Vagina (tissue), 2 donors: Measurements from ENCODE around the gene F2R. TPM values are rescaled to one million over a fixed set of nuclear protein-coding genes. Genes with fewer than 3 reads are reported as not detected.
"Not testable (repeated sequence)": the region's sequence is repeated elsewhere in the genome, so short reads cannot be mapped to it uniquely, and the experiment has no call there.

Experiments used
- DNase-seq, 2 donors: peaks; one replicate each; pipeline ENCODE4 v3.0.0-alpha.2; 2017; ENCODE audit errors: extremely low spot score in 2 of 2
- H3K27ac ChIP-seq: fragments of 200-600 bp; sonication (generic); one replicate; pipeline ENCODE4 v1.5.1; 2019
- H3K27me3 ChIP-seq: fragments of 200-600 bp; sonication (generic); one replicate; pipeline ENCODE4 v1.5.1; 2019
- H3K36me3 ChIP-seq, 2 donors: fragments of 200-600 bp; sonication (generic); one replicate each; pipeline ENCODE4 v1.5.1; 2017 to 2019
- H3K4me1 ChIP-seq: fragments of 200-600 bp; sonication (generic); one replicate; pipeline ENCODE4 v1.5.1; 2019
- H3K4me3 ChIP-seq, 2 donors: fragments of 200-600 bp; sonication (generic); 1 replicate in 1 of 2; 2 replicates in 1 of 2; pipeline ENCODE4 v1.5.1; 2016 to 2019
- H3K9me3 ChIP-seq: fragments of 200-600 bp; sonication (generic); one replicate; pipeline ENCODE4 v1.5.1; 2019
- POLR2A ChIP-seq, 2 donors: fragments of 450-650 bp; IDR thresholded peaks; one replicate each; pipeline ENCODE4 v1.6.1; 2017; ENCODE audit warnings: antibody characterized with exemption in 2 of 2, mild to moderate bottlenecking in 2 of 2, moderate library complexity in 2 of 2
- POLR2AphosphoS5 ChIP-seq, 2 donors: sonication (generic); formaldehyde crosslinking; IDR thresholded peaks; one replicate each; pipeline ENCODE4 v1.9.0; 2017; ENCODE audit warnings: antibody characterized with exemption in 2 of 2, mild to moderate bottlenecking in 2 of 2, low read depth in 1 of 2; ENCODE audit not compliant: insufficient read depth in 1 of 2
- intact Hi-C: fragments of 100-400 bp; cut with DNase I; formaldehyde crosslinking; loops from one replicate; pipeline ENCODE4 v1.15.1; 2023
- total RNA-seq: library from RNA; depleted of rRNA; stranded (reverse); fragments of >200 nt; gene quantifications from one replicate; pipeline ENCODE4 v1.2.3, GENCODE V29; 2016
- TF ChIP-seq, protein P1 (sequence below), 3 experiments: fragments of 450-650 bp in 2 of 3; fragments of 200-600 bp in 1 of 3; sonication (generic) in 1 of 3; IDR thresholded peaks; one replicate each; pipeline ENCODE4 v1.5.1; 2017 to 2019; ENCODE audit warnings: antibody characterized with exemption in 3 of 3, mild to moderate bottlenecking in 2 of 3, moderate library complexity in 2 of 3

F2R gene
- total RNA-seq, 1 donor from 2014 or later, result 7.1 TPM

DNA sequence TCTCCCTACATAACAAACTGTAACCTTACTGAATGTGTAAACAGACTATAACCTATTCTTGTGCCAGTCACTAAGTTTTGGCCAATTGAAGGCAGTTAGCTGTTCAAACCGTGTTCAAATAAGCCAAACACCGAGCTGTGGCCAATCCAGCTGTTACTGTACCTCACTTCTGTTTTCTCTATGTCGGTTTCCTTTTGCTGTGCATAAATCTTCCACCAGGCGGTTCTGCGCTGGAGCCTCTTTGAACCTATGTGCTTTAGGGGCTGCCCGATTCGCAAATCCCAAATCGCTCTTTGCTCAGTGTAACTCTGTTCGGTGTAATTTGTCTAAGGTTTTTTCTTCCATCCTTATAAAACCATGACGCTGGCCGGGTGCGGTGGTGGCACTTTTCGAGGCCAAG is 31.8 kb downstream of the F2R start:
- H3K4me1 ChIP-seq, result no peaks in the 10 kb centered on the region
- no peaks in the 10 kb centered on the region for H3K36me3 ChIP-seq
- no peak overlapping the region for H3K27ac ChIP-seq
- H3K4me3 ChIP-seq, result no peak overlapping the region
- H3K9me3 ChIP-seq, result no peaks in the 10 kb centered on the region
- H3K27me3 ChIP-seq, result no peaks in the 10 kb centered on the region
- no peak for DNase-seq
- intact Hi-C loops, result no loop called here
- TF ChIP-seq POLR2AphosphoS5 (IDR thresholded peaks at IDR 0.05; ENCODE audit: insufficient read depth in 1 of 2, low read depth in 1 of 2) (no peak), POLR2A (IDR thresholded peaks at IDR 0.05) (no peak)
- TF ChIP-seq, protein P1, sequence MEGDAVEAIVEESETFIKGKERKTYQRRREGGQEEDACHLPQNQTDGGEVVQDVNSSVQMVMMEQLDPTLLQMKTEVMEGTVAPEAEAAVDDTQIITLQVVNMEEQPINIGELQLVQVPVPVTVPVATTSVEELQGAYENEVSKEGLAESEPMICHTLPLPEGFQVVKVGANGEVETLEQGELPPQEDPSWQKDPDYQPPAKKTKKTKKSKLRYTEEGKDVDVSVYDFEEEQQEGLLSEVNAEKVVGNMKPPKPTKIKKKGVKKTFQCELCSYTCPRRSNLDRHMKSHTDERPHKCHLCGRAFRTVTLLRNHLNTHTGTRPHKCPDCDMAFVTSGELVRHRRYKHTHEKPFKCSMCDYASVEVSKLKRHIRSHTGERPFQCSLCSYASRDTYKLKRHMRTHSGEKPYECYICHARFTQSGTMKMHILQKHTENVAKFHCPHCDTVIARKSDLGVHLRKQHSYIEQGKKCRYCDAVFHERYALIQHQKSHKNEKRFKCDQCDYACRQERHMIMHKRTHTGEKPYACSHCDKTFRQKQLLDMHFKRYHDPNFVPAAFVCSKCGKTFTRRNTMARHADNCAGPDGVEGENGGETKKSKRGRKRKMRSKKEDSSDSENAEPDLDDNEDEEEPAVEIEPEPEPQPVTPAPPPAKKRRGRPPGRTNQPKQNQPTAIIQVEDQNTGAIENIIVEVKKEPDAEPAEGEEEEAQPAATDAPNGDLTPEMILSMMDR (IDR thresholded peaks at IDR 0.05), result no peak

DNA sequence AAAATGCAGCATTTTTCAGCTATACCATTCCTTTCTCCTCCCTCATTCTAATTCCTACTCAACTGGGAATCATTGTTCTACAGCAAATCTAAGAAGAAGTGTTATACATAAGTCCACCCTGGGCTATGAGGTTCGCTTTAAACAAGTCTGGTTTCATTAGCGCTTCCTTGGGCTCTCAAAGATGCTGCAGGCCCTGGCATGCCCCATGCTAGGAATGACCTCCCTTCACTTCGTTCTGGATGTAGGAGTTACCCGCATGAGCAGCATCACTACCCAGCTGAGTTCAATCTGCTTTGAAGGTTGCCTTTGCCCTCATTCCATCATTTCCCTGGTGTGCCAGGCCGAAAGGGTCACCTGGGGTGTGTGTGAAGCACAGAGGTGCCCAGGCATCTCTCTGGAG is 35.4 kb downstream of the F2R start:
- DNase-seq, result no peak
- TF ChIP-seq, protein P1 (IDR thresholded peaks at IDR 0.05), result no peak
- TF ChIP-seq POLR2AphosphoS5 (IDR thresholded peaks at IDR 0.05; ENCODE audit: insufficient read depth in 1 of 2, low read depth in 1 of 2), result no peak
- TF ChIP-seq POLR2A (IDR thresholded peaks at IDR 0.05), result no peak
- Histone ChIP-seq H3K27me3 (no peaks in the 10 kb centered on the region), H3K27ac (no peak overlapping the region), H3K4me3 (no peak overlapping the region), H3K36me3 (no peaks in the 10 kb centered on the region), H3K9me3 (no peaks in the 10 kb centered on the region), H3K4me1 (no peaks in the 10 kb centered on the region)
- intact Hi-C loops, result no loop called here

DNA sequence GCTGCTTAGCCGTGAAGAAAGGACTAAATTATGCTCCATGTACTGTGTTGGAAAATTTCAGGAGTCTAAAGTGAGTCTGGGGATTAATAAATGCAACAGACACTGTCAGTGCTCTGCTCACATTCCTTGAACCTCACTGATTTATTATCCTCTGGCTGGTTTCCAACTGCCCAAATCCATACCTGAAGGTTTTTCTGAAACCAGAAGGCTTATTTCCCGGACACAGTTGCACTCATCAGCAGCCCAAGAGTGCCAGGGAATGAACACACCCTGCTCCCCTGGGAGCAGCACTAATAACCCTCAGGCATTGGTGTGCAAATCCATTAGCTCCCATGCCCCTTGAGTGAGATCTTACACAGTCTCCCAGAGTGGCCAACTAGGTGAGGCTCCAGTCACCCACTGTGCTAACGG is 38.7 kb downstream of the F2R start:
- DNase-seq, result no peak
- no peaks in the 10 kb centered on the region for H3K9me3 ChIP-seq
- no peaks in the 10 kb centered on the region for H3K27me3 ChIP-seq
- H3K4me1 ChIP-seq, result no peaks in the 10 kb centered on the region
- no peaks in the 10 kb centered on the region for H3K36me3 ChIP-seq
- TF ChIP-seq POLR2AphosphoS5 (IDR thresholded peaks at IDR 0.05; ENCODE audit: insufficient read depth in 1 of 2, low read depth in 1 of 2) (no peak), POLR2A (IDR thresholded peaks at IDR 0.05) (no peak)
- TF ChIP-seq, protein P1 (IDR thresholded peaks at IDR 0.05), result no peak
- no peak overlapping the region for H3K27ac ChIP-seq
- intact Hi-C loops, result no loop called here
- no peak overlapping the region for H3K4me3 ChIP-seq

DNA sequence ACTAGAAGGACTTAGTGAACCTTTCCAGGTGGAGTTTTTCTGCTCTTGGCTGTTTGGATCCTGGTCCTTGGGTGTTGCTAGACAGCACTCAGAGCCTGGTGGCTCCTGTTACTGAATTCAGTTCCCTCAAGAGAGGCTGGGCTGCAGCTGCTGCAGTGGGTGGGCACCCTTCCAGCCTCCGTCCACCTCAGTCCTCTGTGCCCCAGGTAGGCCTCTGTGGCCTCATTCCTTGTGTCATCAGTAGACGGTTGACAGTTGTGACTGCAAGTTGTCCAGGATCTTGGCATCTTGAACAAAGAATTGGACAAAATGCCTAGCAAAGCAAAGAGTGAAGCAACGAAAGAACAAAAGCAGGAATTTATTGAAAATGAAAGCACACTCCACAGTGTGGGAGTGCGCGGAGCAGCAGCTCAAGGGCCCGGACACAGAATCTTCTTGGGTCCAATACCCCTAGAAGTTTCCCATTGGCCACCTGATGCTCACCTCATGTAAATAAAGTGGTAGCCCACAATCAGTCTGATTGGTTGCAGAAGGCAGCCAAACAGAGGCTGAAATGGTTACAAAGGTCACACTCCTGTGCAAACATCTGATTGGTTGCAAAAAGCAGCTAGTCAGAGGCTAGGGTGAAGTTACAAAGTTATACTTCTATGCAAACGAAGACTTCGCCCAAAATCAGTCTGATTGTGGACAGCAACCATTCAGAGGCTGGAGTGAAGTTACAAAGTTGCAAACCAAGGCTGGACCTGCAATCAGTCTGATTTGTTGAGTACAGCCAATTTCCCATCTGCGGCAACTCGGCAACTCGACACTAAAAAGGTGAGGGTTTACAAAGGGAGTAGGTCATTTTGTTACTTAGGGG is 40.1 kb downstream of the F2R start:
- TF ChIP-seq, protein P1 (IDR thresholded peaks at IDR 0.05), result no peak
- no peak for TF ChIP-seq POLR2A (IDR thresholded peaks at IDR 0.05)
- TF ChIP-seq POLR2AphosphoS5 (IDR thresholded peaks at IDR 0.05; ENCODE audit: insufficient read depth in 1 of 2, low read depth in 1 of 2), result no peak
- DNase-seq, result no peak

DNA sequence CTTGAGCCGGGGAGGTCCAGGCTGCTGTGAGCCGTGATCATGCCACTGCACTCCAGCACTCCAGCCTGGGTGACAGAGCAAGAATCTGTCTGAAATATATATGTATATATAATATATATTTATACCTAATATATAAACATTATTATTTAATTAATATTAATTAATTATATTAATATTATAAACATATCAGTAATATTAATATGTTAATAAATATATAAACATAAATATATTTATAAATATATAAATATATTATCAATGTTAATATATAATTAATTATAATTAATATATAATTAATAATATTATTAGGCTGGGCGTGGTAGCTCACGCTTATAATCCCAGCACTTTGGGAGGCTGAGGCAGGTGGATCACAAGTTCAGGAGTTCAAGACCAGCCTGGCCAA is 41.1 kb downstream of the F2R start:
- Histone ChIP-seq H3K27me3 (no peaks in the 10 kb centered on the region), H3K4me3 (no peak overlapping the region), H3K27ac (no peak overlapping the region)

More for the DNA sequence above, 40.1 kb downstream of the F2R start:
- Histone ChIP-seq H3K36me3 (no peaks in the 10 kb centered on the region), H3K4me3 (no peak overlapping the region), H3K4me1 (no peaks in the 10 kb centered on the region), H3K27me3 (no peaks in the 10 kb centered on the region), H3K27ac (no peak overlapping the region), H3K9me3 (no peaks in the 10 kb centered on the region)
- intact Hi-C loops, result no loop called here

DNA sequence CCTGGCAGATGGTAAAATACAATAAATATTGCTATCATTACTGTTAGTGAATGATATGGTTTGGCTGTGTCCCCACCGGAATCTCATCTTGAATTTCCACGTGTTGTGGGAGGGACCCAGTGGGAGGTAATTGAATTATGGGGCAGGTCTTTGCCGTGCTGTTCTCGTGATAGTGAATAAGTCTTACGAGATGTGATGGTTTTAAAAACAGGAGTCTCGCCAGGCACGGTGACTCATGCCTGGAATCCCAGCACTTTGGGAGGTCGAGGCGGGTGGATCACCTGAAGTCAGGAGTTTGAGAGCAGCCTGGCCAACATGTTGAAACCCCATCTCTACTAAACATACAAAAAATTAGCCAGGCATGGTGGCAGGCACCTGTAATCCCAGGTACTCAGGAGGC is 45.2 kb downstream of the F2R start:
- H3K4me3 ChIP-seq, H3K9me3 ChIP-seq, DNase-seq, H3K4me1 ChIP-seq, H3K36me3 ChIP-seq, H3K27ac ChIP-seq, H3K27me3 ChIP-seq, intact Hi-C loops: not testable (repeated sequence)

More for the DNA sequence above, 41.1 kb downstream of the F2R start:
- no peak for DNase-seq
- intact Hi-C loops, result no loop called here
- no peaks in the 10 kb centered on the region for H3K36me3 ChIP-seq
- no peaks in the 10 kb centered on the region for H3K4me1 ChIP-seq
- H3K9me3 ChIP-seq, result no peaks in the 10 kb centered on the region
- TF ChIP-seq POLR2A (IDR thresholded peaks at IDR 0.05) (no peak), POLR2AphosphoS5 (IDR thresholded peaks at IDR 0.05; ENCODE audit: insufficient read depth in 1 of 2, low read depth in 1 of 2) (no peak)
- TF ChIP-seq, protein P1 (IDR thresholded peaks at IDR 0.05), result no peak
